Measurements from ENCODE around the gene MAP3K2.

GRCh38 chr2:127279781-127280180 is 108.0 kb downstream of the MAP3K2 start:
- TF ChIP-seq, protein P1, sequence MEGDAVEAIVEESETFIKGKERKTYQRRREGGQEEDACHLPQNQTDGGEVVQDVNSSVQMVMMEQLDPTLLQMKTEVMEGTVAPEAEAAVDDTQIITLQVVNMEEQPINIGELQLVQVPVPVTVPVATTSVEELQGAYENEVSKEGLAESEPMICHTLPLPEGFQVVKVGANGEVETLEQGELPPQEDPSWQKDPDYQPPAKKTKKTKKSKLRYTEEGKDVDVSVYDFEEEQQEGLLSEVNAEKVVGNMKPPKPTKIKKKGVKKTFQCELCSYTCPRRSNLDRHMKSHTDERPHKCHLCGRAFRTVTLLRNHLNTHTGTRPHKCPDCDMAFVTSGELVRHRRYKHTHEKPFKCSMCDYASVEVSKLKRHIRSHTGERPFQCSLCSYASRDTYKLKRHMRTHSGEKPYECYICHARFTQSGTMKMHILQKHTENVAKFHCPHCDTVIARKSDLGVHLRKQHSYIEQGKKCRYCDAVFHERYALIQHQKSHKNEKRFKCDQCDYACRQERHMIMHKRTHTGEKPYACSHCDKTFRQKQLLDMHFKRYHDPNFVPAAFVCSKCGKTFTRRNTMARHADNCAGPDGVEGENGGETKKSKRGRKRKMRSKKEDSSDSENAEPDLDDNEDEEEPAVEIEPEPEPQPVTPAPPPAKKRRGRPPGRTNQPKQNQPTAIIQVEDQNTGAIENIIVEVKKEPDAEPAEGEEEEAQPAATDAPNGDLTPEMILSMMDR (conservative IDR thresholded peaks at IDR 0.05; ENCODE audit: low read length): no peak
- no peak for TF ChIP-seq EZH2phosphoT487 (IDR thresholded peaks at IDR 0.05; ENCODE audit: borderline replicate concordance)

Data from Loucy (cell line).